K562 (cell line): Measurements from ENCODE around the gene SCO1. TPM values are rescaled to one million over a fixed set of nuclear protein-coding genes. Genes with fewer than 3 reads are reported as not detected.

Experiments used
- ATAC-seq: fragments of 200-7000 bp; cut with Tn5 transposase; 3 replicates; pipeline ENCODE4 v1.9.1; 2020; ENCODE audit warnings: moderate library complexity
- Bru-seq: library from RNA; stranded (reverse); fragments of 400-500 nt; gene quantifications from one replicate; lab custom pipeline; 2021; lab: Mats Ljungman, UMichigan
- BruChase-seq, 2 experiments: library from RNA; stranded (reverse); fragments of 400-500 nt; gene quantifications; one replicate each; lab custom pipeline; 2021; lab: Mats Ljungman, UMichigan
- BruUV-seq: library from RNA; stranded (reverse); fragments of 400-500 nt; replicated peaks from 2 replicates; lab custom pipeline; 2021; lab: Mats Ljungman, UMichigan
- CTCF ChIA-PET: fragments of 300-600 bp; formaldehyde crosslinking; extraction: SDS; loops from one replicate; lab custom pipeline; 2021; ENCODE audit warnings: low intra/inter-chr PET ratio; lab: Yijun Ruan, JAX
- POLR2A ChIA-PET: fragments of 300-600, 350-650 bp; sonication (Branson Sonifier 250); formaldehyde crosslinking; extraction: SDS; loops from one replicate; lab custom pipeline; 2021; ENCODE audit warnings: antibody characterized with exemption, inconsistent platforms; lab: Yijun Ruan, JAX
- DNase-seq, 4 experiments: peaks; one replicate each; pipeline versions ENCODE4 v3.0.0 to v3.0.0-alpha.2; 2011 to 2018; ENCODE audit warnings: low spot score in 3 of 4, mixed read lengths in 3 of 4; ENCODE audit errors: extremely low read depth in 1 of 4
- FAIRE-seq: peaks from 2 replicates; lab custom pipeline; 2011; peaks lifted over from hg19 to GRCh38; lab: Jason Lieb, UNC
- H2AFZ ChIP-seq: 2 replicates; pipeline ENCODE4 v1.6.0; 2011; ENCODE audit warnings: low read depth, low read length, control low read depth, inconsistent platforms
- H3K27ac ChIP-seq: fragments of 200-600 bp; 3 replicates; pipeline ENCODE4 v1.8.0; 2011; ENCODE audit warnings: low read depth, mild to moderate bottlenecking, control low read depth, inconsistent platforms, low read length, moderate library complexity, mixed read lengths; ENCODE audit errors: extremely low read depth
- H3K27me3 ChIP-seq, 2 experiments: fragments of 300-600 bp in 1 of 2; 2 replicates in 1 of 2; 3 replicates in 1 of 2; pipeline versions ENCODE4 v1.6.0 to v1.8.0; 2011; ENCODE audit warnings: inconsistent platforms in 2 of 2, low read length in 2 of 2, mild to moderate bottlenecking in 1 of 2, mixed read lengths in 1 of 2, moderate library complexity in 1 of 2; ENCODE audit not compliant: control insufficient read depth in 2 of 2, insufficient read depth in 2 of 2
- H3K36me3 ChIP-seq: fragments of 300-600 bp; 3 replicates; pipeline ENCODE4 v1.8.0; 2011; ENCODE audit warnings: mild to moderate bottlenecking, low read length, inconsistent platforms; ENCODE audit not compliant: control insufficient read depth, insufficient read depth
- H3K4me1 ChIP-seq, 2 experiments: fragments of 200-600 bp in 1 of 2; replicated peaks in 1 of 2; 2 replicates in 1 of 2; 3 replicates in 1 of 2; pipeline versions ENCODE4 v1.5.1 to v1.8.0; 2011; ENCODE audit warnings: inconsistent platforms in 2 of 2, low read length in 2 of 2, mild to moderate bottlenecking in 1 of 2, mixed read lengths in 1 of 2, moderate library complexity in 1 of 2; ENCODE audit not compliant: control insufficient read depth in 2 of 2, insufficient read depth in 2 of 2
- H3K4me2 ChIP-seq: 2 replicates; pipeline ENCODE4 v1.6.1; 2011; ENCODE audit warnings: low read length, control low read depth, inconsistent platforms, mixed read lengths; ENCODE audit not compliant: insufficient read depth
- H3K4me3 ChIP-seq: fragments of 200-600 bp; sonication (generic), shearing (Covaris generic); 2 replicates; pipeline ENCODE4 v1.5.1; 2016; ENCODE audit warnings: control low read depth, inconsistent platforms
- H3K79me2 ChIP-seq: fragments of 200-600 bp; 3 replicates; pipeline ENCODE4 v1.8.0; 2011; ENCODE audit warnings: low read length, inconsistent platforms; ENCODE audit not compliant: control insufficient read depth, insufficient read depth
- H3K9ac ChIP-seq, 2 experiments: 2 replicates each; pipeline versions ENCODE4 v1.6.0 to v1.6.1; 2011; ENCODE audit warnings: low read depth in 2 of 2, low read length in 2 of 2, control low read depth in 1 of 2, inconsistent platforms in 1 of 2, mild to moderate bottlenecking in 1 of 2, mixed read lengths in 1 of 2; ENCODE audit not compliant: insufficient read depth in 1 of 2
- H3K9me1 ChIP-seq: one replicate; pipeline ENCODE4 v1.6.0; 2011; ENCODE audit warnings: inconsistent platforms, mild to moderate bottlenecking, low read length, moderate library complexity; ENCODE audit not compliant: control insufficient read depth, insufficient read depth
- H3K9me3 ChIP-seq: replicated peaks from 2 replicates; pipeline ENCODE4 v1.5.1; 2011; ENCODE audit warnings: low read depth, low read length, inconsistent platforms; ENCODE audit not compliant: control insufficient read depth, insufficient read depth
- H4K20me1 ChIP-seq: replicated peaks from 2 replicates; pipeline ENCODE4 v1.6.1; 2011; ENCODE audit warnings: low read length, inconsistent platforms, mixed read lengths; ENCODE audit not compliant: control insufficient read depth, insufficient read depth
- ARID4B ChIP-seq: sonication (generic); formaldehyde crosslinking; IDR thresholded peaks from 2 replicates; pipeline ENCODE4 v1.8.0; 2022; ENCODE audit warnings: mild to moderate bottlenecking, missing genetic modification reagents
- E2F8 ChIP-seq: fragments of 450-650 bp; IDR thresholded peaks from 2 replicates; pipeline ENCODE4 v1.7.1; 2018; ENCODE audit warnings: mild to moderate bottlenecking, low read depth; ENCODE audit not compliant: partially characterized antibody
- FOSL1 ChIP-seq: fragments of 200-800 bp; sonication (Bioruptor generic); conservative IDR thresholded peaks from 2 replicates; pipeline ENCODE4 v1.6.1; 2016; ENCODE audit warnings: missing genetic modification characterization, missing compliant biosample characterization
- JUND ChIP-seq, 2 experiments: IDR thresholded peaks; 2 replicates in 1 of 2; 3 replicates in 1 of 2; pipeline ENCODE4 v1.6.1; 2011; ENCODE audit warnings: borderline replicate concordance in 2 of 2, low read depth in 2 of 2, low read length in 2 of 2, improper control_type of control experiment in 1 of 2, missing biosample characterization in 1 of 2, missing genetic modification characterization in 1 of 2, missing genetic modification reagents in 1 of 2
- POLR2AphosphoS5 ChIP-seq: IDR thresholded peaks from 2 replicates; pipeline ENCODE4 v1.6.1; 2011; ENCODE audit warnings: mild to moderate bottlenecking, low read depth, low read length, moderate library complexity; ENCODE audit not compliant: control insufficient read depth, insufficient read depth
- WGBS: fragments of 100-300 bp; shearing (Covaris generic); methylation state at CpG from one replicate; pipeline ENCODE4 v1.1.6; 2016; ENCODE audit warnings: low coverage, mixed read lengths; ENCODE audit not compliant: insufficient coverage; ENCODE audit errors: missing lambda C conversion rate; 5-methylcytosine and 5-hydroxymethylcytosine counted together
- in situ Hi-C: fragments of 300-500 bp; cut with MboI; formaldehyde crosslinking; loops from 4 replicates; pipeline ENCODE4 v1.15.0; 2018; ENCODE audit warnings: inconsistent platforms, mixed read lengths
- intact Hi-C: fragments of 100-400 bp; cut with micrococcal nuclease; formaldehyde crosslinking; loops from 2 replicates; pipeline ENCODE4 v1.14.2; 2022
- long read RNA-seq, 3 experiments: library from polyadenylated mRNA in 2 of 3; library from RNA in 1 of 3; unstranded in 2 of 3; stranded (forward) in 1 of 3; transcript quantifications; one replicate each; pipeline ENCODE4 v2.0.0, GENCODE V29; 2019 to 2022
- polyA minus RNA-seq, 3 experiments: library from RNA; depleted of rRNA, polyadenylated mRNA; stranded (reverse); fragments of >200 nt; gene quantifications; 2 replicates each; pipeline ENCODE4 v1.2.3, GENCODE V29; 2011
- polyA plus RNA-seq, 8 experiments: library from polyadenylated mRNA; depleted of rRNA in 4 of 8; stranded (reverse) in 5 of 8; unstranded in 3 of 8; fragments of >200 nt; fragmentation: Nextera tagmentation in 2 of 8; fragmentation: Illumina TruSeq in 1 of 8; extraction: Ambion mirVana in 2 of 8; extraction: Trizol in 1 of 8; gene quantifications; 2 replicates each; pipeline versions ENCODE4 v1.2.1 to v1.2.3, GENCODE V29; 2011 to 2014; ENCODE audit warnings: inconsistent platforms in 1 of 8, missing spikeins in 1 of 8
- total RNA-seq, 7 experiments: library from RNA; depleted of rRNA in 6 of 7; stranded (reverse); fragments of >200 nt in 6 of 7; fragmentation: Illumina TruSeq in 2 of 7; extraction: Trizol in 2 of 7; gene quantifications; 2 replicates each; pipeline versions ENCODE4 v1.2.1 to v1.2.3, GENCODE V29; 2011 to 2021; ENCODE audit warnings: low replicate concordance in 1 of 7

SCO1 gene
- total RNA-seq (2011; cell fraction: chromatin; rRNA removed; ENCODE audit: low replicate concordance), result 15.9 and 22.9 TPM in 2 replicates
- total RNA-seq (2011; cell fraction: nucleolus; rRNA removed), result 34.9 and 35.4 TPM in 2 replicates
- 22.3 and 24.8 TPM in 2 replicates for total RNA-seq (2011; cell fraction: nucleoplasm; rRNA removed)
- total RNA-seq (2014; rRNA removed), result 40.9 and 51.1 TPM in 2 replicates
- 24.1 and 24.6 TPM in 2 replicates for total RNA-seq (2014; rRNA removed; fragmentation: Illumina TruSeq; extraction: Trizol)
- total RNA-seq (2015; rRNA removed; fragmentation: Illumina TruSeq; extraction: Trizol), result 19.7 and 20.5 TPM in 2 replicates
- 32.9 and 35.1 TPM in 2 replicates for total RNA-seq (2021)
- polyA plus RNA-seq (2011; rRNA removed), result 17.3 and 22.1 TPM in 2 replicates
- 10.0 and 13.6 TPM in 2 replicates for polyA plus RNA-seq (2011; cell fraction: cytosol; rRNA removed)
- 12.4 and 25.9 TPM in 2 replicates for polyA plus RNA-seq (2011; cell fraction: nucleus; rRNA removed)
- 9.6 and 13.6 TPM in 2 replicates for polyA plus RNA-seq (2012)
- 16.0 and 16.6 TPM in 2 replicates for polyA plus RNA-seq (2014; fragmentation: Illumina TruSeq; extraction: Trizol)
- 1 to 10 TPM; 7.1 to 8.6 TPM for polyA plus RNA-seq (2014; fragmentation: Nextera tagmentation; extraction: Ambion mirVana)
- 28.1 and 35.6 TPM in 2 replicates for polyA plus RNA-seq (2014; rRNA removed)
- 19.9 and 21.2 TPM in 2 replicates for polyA minus RNA-seq (2011; rRNA and poly(A)+ RNA removed)
- polyA minus RNA-seq (2011; cell fraction: cytosol; rRNA and poly(A)+ RNA removed), result 9.2 and 13.8 TPM in 2 replicates
- polyA minus RNA-seq (2011; cell fraction: nucleus; rRNA and poly(A)+ RNA removed), result 27.3 and 33.8 TPM in 2 replicates
- Bru-seq, nascent RNA, result percentile 86 among the genes with signal in this experiment
- BruChase-seq, experiment 1, labeled RNA remaining after a 2-hour chase, result percentile 84 among the genes with signal in this experiment
- percentile 85 among the genes with signal in this experiment for BruChase-seq, experiment 2, labeled RNA remaining after a 6-hour chase
- long read RNA-seq, experiment 1, full-length matches to known transcripts, result 83 of 111 reads
- long read RNA-seq, experiment 1, partial matches to known transcripts, result 3 of 111 reads
- long read RNA-seq, experiment 1, other reads (novel, unspliced or antisense), result 25 of 111 reads
- long read RNA-seq, experiment 2, full-length matches to known transcripts, result 25 of 38 reads
- long read RNA-seq, experiment 2, partial matches to known transcripts, result 3 of 38 reads
- long read RNA-seq, experiment 2, other reads (novel, unspliced or antisense), result 10 of 38 reads
- long read RNA-seq, experiment 3, full-length matches to known transcripts, result 48 of 58 reads
- long read RNA-seq, experiment 3, partial matches to known transcripts, result 3 of 58 reads
- long read RNA-seq, experiment 3, other reads (novel, unspliced or antisense), result 7 of 58 reads

GRCh38 chr17:10697092-10698081 is at the start of gene SCO1, which contains the start of gene ADPRM:
SCO1 (minus strand) TSS chr17:10697533; CDS start chr17:10697507, 26 bp downstream.
ADPRM (plus strand) TSS chr17:10697594; CDS start chr17:10704927, 7,333 bp downstream.
- intact Hi-C loops, result no loop called here
- WGBS, result 1% methylated on average over 25 of the region's 84 CpGs
- H3K27ac ChIP-seq, result peak within 1 kb of the TSS; percentile 86
- no TSS peak for BruUV-seq
- peak within 1 kb of the TSS; percentile 88 to 94 for H3K9ac ChIP-seq
- H3K9me1 ChIP-seq, result no peaks in the 10 kb centered on the region
- peak within 1 kb of the TSS; percentile 91 for H2AFZ ChIP-seq
- CTCF ChIA-PET, result no interaction called here
- ATAC-seq, result peak; percentile 99
- H3K4me1 ChIP-seq, result peaks cover 0 to 3% of the 10 kb centered on the region in 2 experiments; a peak in 2 of 5 replicates
- H3K4me2 ChIP-seq, result peak within 1 kb of the TSS; percentile 81
- POLR2A ChIA-PET, result interaction anchor here (1.4 kb wide), 1 partner anchor 14 kb away, joined by 4 read pairs; no protein-coding TSS in a partner anchor
- peak within 1 kb of the TSS; percentile 75 for H3K4me3 ChIP-seq
- H3K9me3 ChIP-seq, result no peaks in the 10 kb centered on the region
- peak; percentile 95 for FAIRE-seq
- peak; percentile 74 to 93 (median 80) for DNase-seq
- H3K36me3 ChIP-seq, result peaks cover 32% of the 10 kb centered on the region
- in situ Hi-C loops, result no loop called here
- H3K79me2 ChIP-seq, result peaks cover 65% of the 10 kb centered on the region
- H4K20me1 ChIP-seq, result no peaks in the 10 kb centered on the region
- no peaks in the 10 kb centered on the region for H3K27me3 ChIP-seq
- TF ChIP-seq E2F8, result peak; percentile 78
- peak; percentile 25; the same call in 1 of the 2 replicates for TF ChIP-seq JUND (IDR thresholded peaks at IDR 0.05; ENCODE audit: borderline replicate concordance, low read depth, low read length)
- TF ChIP-seq JUND (tag; IDR thresholded peaks at IDR 0.05; ENCODE audit: borderline replicate concordance, low read depth, low read length), result peak; percentile 18; the same call in 1 of the 3 replicates
- peak; percentile 70 for TF ChIP-seq POLR2AphosphoS5
- peak; percentile 75 for TF ChIP-seq ARID4B (CRISPR knock-in tag)
- peak; percentile 49 for TF ChIP-seq FOSL1 (tag)
